Central memory CD8-positive, alpha-beta T cell (primary cell): ENCODE data around the gene LASP1NB.
A peak's percentile ranks its signal among the peaks of the same experiment; 100 is the strongest.
"Not testable (repeated sequence)": the region's sequence is repeated elsewhere in the genome, so short reads cannot be mapped to it uniquely, and the experiment has no call there.

Source experiments
- ATAC-seq: fragments of 150-1000 bp; cut with Tn5 transposase; replicated peaks from 2 replicates; pipeline ENCODE4 v1.10.0; 2022; ENCODE audit warnings: mild to moderate bottlenecking, moderate FRiP score, moderate number of reproducible peaks; ENCODE audit not compliant: poor library complexity, severe bottlenecking; ENCODE audit errors: extremely low read depth
- DNase-seq, 2 donors: peaks; one replicate each; pipeline ENCODE4 v3.0.0; 2021; ENCODE audit warnings: low spot score in 2 of 2
- H3K27ac Mint-ChIP-seq: one replicate; pipeline ENCODE4 v1.8.0; 2022; ENCODE audit warnings: low read depth, mild to moderate bottlenecking, moderate library complexity, mixed read lengths
- H3K27me3 Mint-ChIP-seq: one replicate; pipeline ENCODE4 v1.8.0; 2022; ENCODE audit warnings: mixed read lengths
- H3K36me3 Mint-ChIP-seq: one replicate; pipeline ENCODE4 v1.8.0; 2022; ENCODE audit warnings: mild to moderate bottlenecking, moderate library complexity, mixed read lengths; ENCODE audit not compliant: insufficient read depth
- H3K4me1 Mint-ChIP-seq: one replicate; pipeline ENCODE4 v1.8.0; 2022; ENCODE audit warnings: mixed read lengths
- H3K4me3 Mint-ChIP-seq: one replicate; pipeline ENCODE4 v1.8.0; 2022; ENCODE audit warnings: mild to moderate bottlenecking, moderate library complexity, mixed read lengths
- H3K9me3 Mint-ChIP-seq: one replicate; pipeline ENCODE4 v1.8.0; 2022; ENCODE audit warnings: mixed read lengths

Gene LASP1NB

GRCh38 chr17:38899421-38899820 is 26.0 kb upstream of the LASP1NB start:
- Mint-ChIP-seq H3K4me3 (peak overlapping the region; percentile 77), H3K36me3 (peaks cover 43% of the 10 kb centered on the region), H3K9me3 (no peaks in the 10 kb centered on the region), H3K27me3 (no peaks in the 10 kb centered on the region), H3K27ac (peak overlapping the region; percentile 95), H3K4me1 (peaks cover 55% of the 10 kb centered on the region)
- DNase-seq, result no peak
- no peak for ATAC-seq

GRCh38 chr17:38900978-38901656 is 24.3 kb upstream of the LASP1NB start:
- Mint-ChIP-seq H3K27me3 (no peaks in the 10 kb centered on the region), H3K4me1 (peaks cover 48% of the 10 kb centered on the region), H3K4me3 (peak overlapping the region; percentile 72), H3K9me3 (no peaks in the 10 kb centered on the region), H3K36me3 (peaks cover 49% of the 10 kb centered on the region), H3K27ac (peak overlapping the region; percentile 84)
- peak; percentile 67 for ATAC-seq
- peak; percentile 41 to 78 for DNase-seq

DNA sequence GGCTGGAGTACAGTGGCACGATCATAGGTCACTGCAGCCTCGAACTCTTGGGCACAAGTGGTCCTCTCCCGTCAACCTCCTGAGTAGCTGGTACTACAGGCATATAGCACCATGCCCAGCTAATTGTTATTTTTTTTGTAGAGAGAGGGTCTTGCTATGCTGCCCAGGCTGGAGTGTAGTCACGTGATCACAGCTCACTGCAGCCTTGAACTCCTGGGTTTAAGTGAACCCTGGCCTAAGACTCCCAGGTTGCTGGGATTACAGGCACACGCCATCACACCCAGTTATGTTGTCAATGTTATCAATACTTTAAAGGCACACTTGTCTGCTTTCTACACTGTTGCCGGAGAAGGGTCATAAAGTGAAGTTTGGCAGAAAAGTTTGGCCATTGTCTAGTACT is 22.0 kb upstream of the LASP1NB start:
- H3K9me3 Mint-ChIP-seq, result no peaks in the 10 kb centered on the region
- peak overlapping the region; percentile 72 for H3K4me3 Mint-ChIP-seq
- ATAC-seq (no peak), DNase-seq (no peak)
- peaks cover 41% of the 10 kb centered on the region for H3K4me1 Mint-ChIP-seq
- no peaks in the 10 kb centered on the region for H3K27me3 Mint-ChIP-seq
- peak overlapping the region; percentile 19 for H3K27ac Mint-ChIP-seq
- H3K36me3 Mint-ChIP-seq, result peaks cover 42% of the 10 kb centered on the region

DNA sequence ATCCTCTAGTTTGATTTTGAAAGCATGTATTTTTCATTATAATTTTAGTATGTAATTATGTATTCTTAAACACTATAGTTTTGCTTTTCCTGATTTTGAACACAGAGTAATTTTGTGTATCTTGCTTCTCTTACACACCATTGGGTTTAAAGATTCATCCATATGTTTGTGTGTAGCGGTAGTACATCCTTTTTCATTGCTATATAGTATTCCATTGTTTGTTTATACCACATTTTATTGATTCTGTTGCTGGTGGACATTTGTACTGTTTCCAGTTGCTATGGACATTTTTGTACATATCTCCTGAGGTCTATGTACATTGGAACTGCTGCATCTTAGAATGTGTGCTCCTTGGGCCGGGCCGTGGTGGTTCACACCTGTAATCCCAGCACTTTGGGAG is 20.5 kb upstream of the LASP1NB start:
- ATAC-seq, result no peak
- no peaks in the 10 kb centered on the region for H3K9me3 Mint-ChIP-seq

DNA sequence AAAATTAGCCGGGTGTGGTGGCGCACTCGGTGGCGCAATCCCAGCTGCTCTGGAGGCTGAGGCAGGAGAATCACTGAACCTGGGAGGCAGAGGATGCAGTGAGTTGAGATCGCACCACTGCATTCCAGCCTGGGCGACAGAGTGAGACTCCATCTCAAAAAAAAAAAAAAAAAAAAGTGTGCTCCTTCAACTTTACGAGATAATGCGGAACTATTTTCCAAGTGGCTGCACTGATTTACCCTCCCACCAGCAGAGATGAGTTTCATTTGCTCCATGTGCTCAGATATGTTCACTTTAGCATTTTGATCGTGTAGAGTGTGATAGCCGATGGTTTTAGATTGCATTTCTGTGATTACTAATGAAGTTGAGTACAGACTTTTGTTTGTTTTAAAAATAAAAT is 20.0 kb upstream of the LASP1NB start:
- DNase-seq (no peak), ATAC-seq (no peak)
- Mint-ChIP-seq H3K27ac (no peak overlapping the region), H3K4me1 (peaks cover 39% of the 10 kb centered on the region), H3K4me3 (no peak overlapping the region), H3K36me3 (peaks cover 39% of the 10 kb centered on the region), H3K27me3 (no peaks in the 10 kb centered on the region), H3K9me3 (no peaks in the 10 kb centered on the region)

More for the DNA sequence above, 20.5 kb upstream of the LASP1NB start:
- H3K4me1 Mint-ChIP-seq, result peaks cover 39% of the 10 kb centered on the region
- DNase-seq, result no peak
- no peak overlapping the region for H3K4me3 Mint-ChIP-seq
- peaks cover 39% of the 10 kb centered on the region for H3K36me3 Mint-ChIP-seq
- no peaks in the 10 kb centered on the region for H3K27me3 Mint-ChIP-seq
- no peak overlapping the region for H3K27ac Mint-ChIP-seq

GRCh38 chr17:38906460-38907228 is 18.8 kb upstream of the LASP1NB start:
- peaks cover 30% of the 10 kb centered on the region for H3K4me1 Mint-ChIP-seq
- no peaks in the 10 kb centered on the region for H3K9me3 Mint-ChIP-seq
- H3K27me3 Mint-ChIP-seq, result no peaks in the 10 kb centered on the region
- DNase-seq (no peak), ATAC-seq (no peak)
- no peak overlapping the region for H3K4me3 Mint-ChIP-seq
- peak overlapping the region; percentile 38 for H3K27ac Mint-ChIP-seq
- peaks cover 39% of the 10 kb centered on the region for H3K36me3 Mint-ChIP-seq

DNA sequence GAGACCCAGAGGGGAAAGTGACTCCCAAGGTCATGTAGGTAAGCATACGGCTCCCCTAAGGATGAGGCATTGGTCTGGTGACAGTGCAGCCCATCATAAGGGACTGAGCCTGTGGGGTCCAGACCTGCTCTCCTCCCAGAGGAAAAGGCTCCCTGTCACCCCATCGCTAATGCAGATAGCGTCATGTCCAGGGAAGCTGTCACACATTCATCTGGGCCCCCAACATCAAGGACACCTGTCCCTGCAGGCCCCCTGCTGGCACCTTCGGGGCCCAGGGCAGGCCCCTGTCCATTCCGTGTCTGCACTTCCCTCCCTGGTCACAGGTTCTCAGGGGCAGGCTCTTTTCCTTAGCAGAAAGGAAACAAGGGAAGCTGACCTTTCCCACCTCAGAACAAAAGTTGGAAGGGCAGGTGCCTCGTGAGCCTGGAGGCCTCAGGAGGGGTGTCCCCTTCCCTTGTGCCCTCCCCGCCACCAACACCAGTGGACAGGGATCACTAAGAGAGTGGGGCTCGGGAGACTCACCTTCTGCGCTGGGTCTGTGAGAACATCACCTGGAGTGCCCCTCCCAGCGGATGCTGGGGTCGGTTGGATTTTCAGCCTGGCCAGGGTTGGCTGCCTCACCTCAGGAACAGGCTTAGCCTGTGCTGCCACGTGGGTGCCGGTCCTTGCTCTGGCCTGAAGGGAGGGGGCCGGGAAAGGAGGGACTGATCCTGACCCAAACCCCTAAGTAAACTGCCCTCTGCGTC is 17.3 kb upstream of the LASP1NB start:
- DNase-seq (no peak), ATAC-seq (no peak)
- Mint-ChIP-seq H3K4me1 (peaks cover 35% of the 10 kb centered on the region), H3K27me3 (no peaks in the 10 kb centered on the region), H3K9me3 (no peaks in the 10 kb centered on the region), H3K4me3 (no peak overlapping the region), H3K27ac (peak overlapping the region; percentile 70), H3K36me3 (peaks cover 38% of the 10 kb centered on the region)

DNA sequence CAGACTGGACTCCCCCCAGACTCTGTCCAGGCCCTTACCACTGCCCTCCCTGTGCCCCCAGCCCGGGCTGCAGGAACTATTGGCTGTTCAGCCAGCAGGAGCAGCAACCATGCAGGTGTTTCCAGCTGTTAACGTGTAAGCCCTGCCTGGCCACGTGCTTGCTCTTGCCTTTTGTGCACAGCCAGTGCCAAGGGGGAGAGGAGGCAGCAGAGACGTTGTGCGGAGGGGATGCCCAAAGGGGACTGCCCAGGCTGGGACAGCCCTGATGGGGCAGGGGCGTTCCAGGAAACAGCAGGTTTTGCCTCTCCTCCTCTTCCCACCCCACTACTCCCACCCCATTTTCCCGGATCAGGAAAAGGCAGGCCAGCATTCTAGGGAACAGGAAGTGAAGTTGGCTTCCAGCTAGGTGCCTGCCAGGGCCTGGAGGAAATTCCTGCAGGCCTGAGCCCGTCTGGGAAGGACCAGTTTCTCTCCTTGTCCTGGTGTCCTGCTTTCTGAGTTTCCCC is 16.7 kb upstream of the LASP1NB start:
- peak overlapping the region; percentile 70 for H3K27ac Mint-ChIP-seq
- H3K4me3 Mint-ChIP-seq, result no peak overlapping the region
- no peaks in the 10 kb centered on the region for H3K9me3 Mint-ChIP-seq
- peaks cover 29% of the 10 kb centered on the region for H3K4me1 Mint-ChIP-seq
- ATAC-seq (no peak), DNase-seq (no peak)
- no peaks in the 10 kb centered on the region for H3K27me3 Mint-ChIP-seq
- H3K36me3 Mint-ChIP-seq, result peaks cover 38% of the 10 kb centered on the region

- Mint-ChIP-seq H3K27me3 (no peaks in the 10 kb centered on the region), H3K27ac (peak overlapping the region; percentile 76), H3K36me3 (peaks cover 31% of the 10 kb centered on the region), H3K4me3 (no peak overlapping the region), H3K9me3 (no peaks in the 10 kb centered on the region), H3K4me1 (peaks cover 34% of the 10 kb centered on the region)
- DNase-seq (no peak), ATAC-seq (no peak)
Observed at GRCh38 chr17:38910325-38910724, 15.1 kb upstream of the LASP1NB start.

DNA sequence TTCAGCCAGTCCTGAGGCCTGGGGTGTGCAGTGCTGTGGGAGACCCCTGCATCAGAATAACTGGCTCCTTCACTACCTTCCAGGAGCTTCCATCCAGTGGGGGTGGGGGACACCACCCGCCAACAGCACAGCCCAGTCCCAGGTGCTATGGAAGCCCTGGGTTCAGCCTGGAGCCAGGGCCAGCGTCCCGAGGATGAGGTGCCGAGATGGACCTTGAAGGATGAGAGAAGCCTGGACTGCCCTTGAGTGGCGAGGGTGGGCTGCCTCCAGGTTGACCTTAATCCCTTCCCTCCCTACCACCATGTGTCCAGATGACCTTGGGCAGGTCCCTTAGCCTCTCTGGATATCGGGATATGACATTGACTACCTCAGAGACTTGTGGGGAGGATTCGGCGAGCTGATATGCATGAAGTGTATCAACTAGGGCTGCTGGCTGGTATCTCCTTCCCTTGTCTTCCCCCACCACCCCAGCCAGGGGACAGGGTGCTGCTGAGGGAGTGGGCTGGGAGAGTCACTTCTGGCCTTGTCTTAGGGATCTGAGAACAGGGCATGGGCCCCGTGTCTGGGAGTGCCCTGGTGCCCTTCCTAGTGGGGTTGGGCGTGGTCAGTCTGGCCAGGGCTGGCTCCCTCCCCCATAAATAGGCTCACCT is 14.2 kb upstream of the LASP1NB start:
- DNase-seq (no peak), ATAC-seq (no peak)
- H3K36me3 Mint-ChIP-seq, result peaks cover 33% of the 10 kb centered on the region
- no peaks in the 10 kb centered on the region for H3K27me3 Mint-ChIP-seq
- H3K27ac Mint-ChIP-seq, result peak overlapping the region; percentile 76
- H3K9me3 Mint-ChIP-seq, result no peaks in the 10 kb centered on the region
- H3K4me1 Mint-ChIP-seq, result peaks cover 41% of the 10 kb centered on the region
- no peak overlapping the region for H3K4me3 Mint-ChIP-seq

GRCh38 chr17:38911731-38912081 is 13.7 kb upstream of the LASP1NB start:
- H3K27me3 Mint-ChIP-seq, H3K4me3 Mint-ChIP-seq, ATAC-seq, H3K9me3 Mint-ChIP-seq, DNase-seq: not testable (repeated sequence)
- Mint-ChIP-seq H3K4me1 (peaks cover 42% of the 10 kb centered on the region), H3K36me3 (peaks cover 33% of the 10 kb centered on the region), H3K27ac (peak overlapping the region; percentile 76)

DNA sequence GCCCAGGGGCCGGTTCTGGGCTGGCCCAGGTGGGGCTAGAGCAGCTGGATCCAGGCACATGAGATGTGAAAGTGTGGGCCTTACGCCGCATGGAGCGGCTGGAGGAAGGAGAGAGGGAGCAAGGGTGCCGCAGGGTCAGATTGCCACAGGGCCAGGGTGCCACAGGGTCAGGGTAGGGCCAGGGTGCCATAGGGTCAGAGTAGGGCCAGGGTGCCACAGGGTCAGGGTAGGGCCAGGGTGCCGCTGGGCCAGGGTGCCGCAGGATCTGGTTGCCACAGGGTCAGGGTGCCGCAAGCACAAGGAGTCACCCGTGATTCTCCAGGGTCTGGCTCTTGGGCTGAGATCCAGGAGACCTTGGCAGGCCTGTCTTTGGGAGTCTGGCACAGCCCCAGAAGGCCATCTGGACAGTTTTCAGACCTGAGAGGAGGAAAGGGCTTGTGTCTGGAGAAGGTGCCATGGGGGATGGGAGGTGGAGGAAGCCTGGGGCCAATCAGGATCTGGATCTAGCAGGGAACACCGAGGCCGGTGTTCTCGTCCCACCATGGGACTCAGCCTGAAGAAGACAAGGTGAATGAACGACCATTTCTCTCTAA is 13.1 kb upstream of the LASP1NB start:
- no peak overlapping the region for H3K27ac Mint-ChIP-seq
- peaks cover 46% of the 10 kb centered on the region for H3K4me1 Mint-ChIP-seq
- H3K4me3 Mint-ChIP-seq, result no peak overlapping the region
- ATAC-seq, result no peak
- no peaks in the 10 kb centered on the region for H3K27me3 Mint-ChIP-seq
- no peaks in the 10 kb centered on the region for H3K9me3 Mint-ChIP-seq
- peaks cover 40% of the 10 kb centered on the region for H3K36me3 Mint-ChIP-seq
- DNase-seq, result no peak
